ENCODE measurements around the gene GTPBP8.

GTPBP8 gene

GRCh38 chr3:112990672-112991602 is at the start of gene GTPBP8:
Gene GTPBP8 (plus strand): TSS chr3:112990984. CDS start chr3:112991000, 16 bp downstream.
- DNase-seq (ENCODE audit: low spot score in 2 of 2) (peak; percentile 70 to 91), ATAC-seq (peak; percentile 98)
- Mint-ChIP-seq H3K27ac (peak within 1 kb of the TSS; percentile 94), H3K9me3 (no peaks in the 10 kb centered on the region), H3K36me3 (peaks cover 29% of the 10 kb centered on the region), H3K4me1 (peaks cover 53% of the 10 kb centered on the region), H3K4me3 (peak within 1 kb of the TSS; percentile 85)

- no peak overlapping the region for H3K27ac Mint-ChIP-seq
- H3K4me1 Mint-ChIP-seq: no peaks in the 10 kb centered on the region
- H3K36me3 Mint-ChIP-seq: no peaks in the 10 kb centered on the region
- no peak for ATAC-seq
- no peak for DNase-seq (ENCODE audit: low spot score in 2 of 2)
- H3K9me3 Mint-ChIP-seq: peaks cover 2% of the 10 kb centered on the region
- H3K4me3 Mint-ChIP-seq: no peak overlapping the region
Observed at GRCh38 chr3:112948346-112948838, 42.4 kb upstream of the GTPBP8 start.

- peaks cover 6% of the 10 kb centered on the region for H3K36me3 Mint-ChIP-seq
- no peak overlapping the region for H3K27ac Mint-ChIP-seq
Observed at GRCh38 chr3:112956351-112956750, 34.4 kb upstream of the GTPBP8 start.

GRCh38 chr3:112958811-112959560 is 31.8 kb upstream of the GTPBP8 start:
- H3K36me3 Mint-ChIP-seq: peaks cover 6% of the 10 kb centered on the region
- H3K4me1 Mint-ChIP-seq: peaks cover 12% of the 10 kb centered on the region
- peaks cover 13% of the 10 kb centered on the region for H3K9me3 Mint-ChIP-seq
- H3K4me3 Mint-ChIP-seq: peak overlapping the region; percentile 60
- no peak for DNase-seq (ENCODE audit: low spot score in 2 of 2)
- ATAC-seq: peak; percentile 95
- peak overlapping the region; percentile 35 for H3K27ac Mint-ChIP-seq

More at GRCh38 chr3:112956351-112956750, 34.4 kb upstream of the GTPBP8 start:
- Mint-ChIP-seq H3K9me3 (peaks cover 10% of the 10 kb centered on the region), H3K4me1 (peaks cover 12% of the 10 kb centered on the region), H3K4me3 (no peak overlapping the region)
- ATAC-seq (no peak), DNase-seq (ENCODE audit: low spot score in 2 of 2) (no peak)

DNA sequence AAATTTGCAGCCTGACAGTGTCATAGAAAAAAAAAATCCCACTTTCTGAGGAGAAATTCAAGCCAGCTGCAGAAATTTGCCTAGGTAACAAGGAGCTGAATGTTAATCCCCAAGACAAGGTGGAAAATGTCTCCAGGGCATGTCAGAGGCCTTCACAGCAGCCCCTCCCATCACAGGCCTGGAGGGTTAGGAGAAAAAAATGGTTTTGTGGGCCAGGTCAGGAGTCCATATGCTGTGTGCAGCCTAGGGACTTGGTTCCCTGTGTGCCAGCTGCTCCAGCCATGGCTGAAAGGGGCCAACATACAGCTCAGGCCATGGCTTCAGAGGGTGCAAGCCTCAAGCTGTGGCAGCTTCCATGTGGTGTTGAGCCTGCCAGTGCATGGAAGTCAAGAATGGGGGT is 27.1 kb upstream of the GTPBP8 start:
- H3K4me3 Mint-ChIP-seq: no peak overlapping the region
- H3K9me3 Mint-ChIP-seq: peaks cover 11% of the 10 kb centered on the region
- DNase-seq (ENCODE audit: low spot score in 2 of 2): no peak
- peaks cover 5% of the 10 kb centered on the region for H3K36me3 Mint-ChIP-seq
- ATAC-seq: no peak
- H3K4me1 Mint-ChIP-seq: peaks cover 20% of the 10 kb centered on the region
- H3K27ac Mint-ChIP-seq: no peak overlapping the region

DNA sequence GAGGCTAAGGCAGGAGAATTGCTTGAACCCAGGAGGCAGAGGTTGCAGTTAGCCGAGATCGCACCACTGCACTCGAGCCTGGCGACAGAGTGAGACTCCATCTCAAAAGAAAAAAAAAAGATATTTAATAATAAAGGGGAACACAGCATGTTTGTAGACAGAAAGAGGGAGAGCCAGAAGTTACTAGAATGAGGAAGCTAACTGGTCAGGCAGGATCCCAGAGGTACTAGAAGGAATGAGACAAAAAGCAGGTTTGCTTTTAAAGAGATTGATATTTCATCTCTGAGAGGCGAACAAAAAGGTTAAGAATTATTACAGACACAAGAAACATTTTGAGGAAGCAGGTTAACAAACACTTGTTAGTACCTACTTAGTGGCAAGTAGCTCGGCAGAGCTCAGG is 25.1 kb upstream of the GTPBP8 start:
- H3K36me3 Mint-ChIP-seq: peaks cover 5% of the 10 kb centered on the region
- peaks cover 11% of the 10 kb centered on the region for H3K9me3 Mint-ChIP-seq
- H3K27ac Mint-ChIP-seq: no peak overlapping the region
- peaks cover 16% of the 10 kb centered on the region for H3K4me1 Mint-ChIP-seq
- no peak overlapping the region for H3K4me3 Mint-ChIP-seq
- ATAC-seq (no peak), DNase-seq (ENCODE audit: low spot score in 2 of 2) (no peak)

- Mint-ChIP-seq H3K4me3 (peak overlapping the region; percentile 0), H3K36me3 (peaks cover 5% of the 10 kb centered on the region), H3K9me3 (peaks cover 11% of the 10 kb centered on the region), H3K27ac (no peak overlapping the region), H3K4me1 (peaks cover 22% of the 10 kb centered on the region)
- DNase-seq (ENCODE audit: low spot score in 2 of 2) (no peak), ATAC-seq (no peak)
Observed at GRCh38 chr3:112966633-112967032, 24.2 kb upstream of the GTPBP8 start.

DNA sequence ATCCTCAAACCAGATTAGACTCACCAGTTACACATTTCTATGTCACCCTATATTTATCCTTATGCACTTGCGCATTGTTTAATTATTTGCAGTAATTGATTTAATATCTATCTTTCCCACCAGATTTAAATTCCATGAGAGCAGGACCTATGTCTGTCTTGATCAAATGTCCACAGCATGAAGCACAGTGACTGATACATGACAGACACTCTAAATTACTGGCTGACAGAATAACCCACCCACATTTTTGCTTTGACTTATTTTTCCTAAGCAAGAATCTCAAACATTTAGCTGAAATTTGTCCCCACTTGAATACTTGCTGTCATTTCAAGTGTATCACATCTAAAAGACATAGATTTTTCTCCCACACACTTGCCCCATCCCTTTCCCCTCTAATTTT is 23.4 kb upstream of the GTPBP8 start:
- Mint-ChIP-seq H3K36me3 (peaks cover 5% of the 10 kb centered on the region), H3K9me3 (peaks cover 11% of the 10 kb centered on the region), H3K27ac (no peak overlapping the region), H3K4me3 (peak overlapping the region; percentile 0), H3K4me1 (peaks cover 30% of the 10 kb centered on the region)
- DNase-seq (ENCODE audit: low spot score in 2 of 2) (no peak), ATAC-seq (peak; percentile 58)

DNA sequence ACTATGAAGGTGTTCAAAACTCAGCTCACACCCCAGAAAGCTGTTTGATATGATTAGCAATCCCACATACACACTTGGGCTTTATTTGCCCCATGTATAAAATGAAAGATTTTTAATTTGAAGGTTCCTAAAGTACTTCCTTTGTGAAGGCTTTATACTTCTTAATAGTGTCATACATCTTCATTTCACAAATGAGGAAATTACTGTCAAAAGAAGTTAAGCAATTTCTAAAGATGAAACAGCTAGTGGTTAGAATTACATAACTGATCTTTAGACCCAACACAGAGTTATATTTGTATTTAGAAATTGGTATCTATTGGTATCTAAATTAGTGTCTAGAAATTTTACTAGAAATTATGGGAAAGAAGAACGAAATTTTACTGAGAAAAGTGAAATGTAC is 23.0 kb upstream of the GTPBP8 start:
- H3K4me1 Mint-ChIP-seq: peaks cover 32% of the 10 kb centered on the region

DNA sequence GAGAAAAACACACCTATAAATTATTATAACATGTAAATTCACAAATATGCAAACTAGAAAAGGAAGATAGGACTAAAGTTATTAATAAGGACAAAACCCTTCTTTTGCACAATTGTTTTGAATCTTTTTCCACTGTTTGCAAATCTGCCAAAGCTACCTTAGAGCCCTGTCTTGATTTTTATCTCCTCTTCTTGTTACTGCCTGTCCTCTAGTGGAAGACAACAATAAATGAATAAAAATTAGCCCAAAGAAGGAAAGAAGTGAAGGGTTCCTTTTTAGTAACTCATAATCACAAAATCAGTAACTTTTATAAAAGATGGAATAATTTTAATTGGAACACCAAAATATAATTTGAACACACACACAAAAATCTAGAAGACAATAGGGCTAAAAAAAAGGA is 18.6 kb upstream of the GTPBP8 start:
- DNase-seq (ENCODE audit: low spot score in 2 of 2) (no peak), ATAC-seq (no peak)
- H3K36me3 Mint-ChIP-seq: no peaks in the 10 kb centered on the region
- no peaks in the 10 kb centered on the region for H3K9me3 Mint-ChIP-seq
- no peak overlapping the region for H3K27ac Mint-ChIP-seq
- H3K4me1 Mint-ChIP-seq: peaks cover 61% of the 10 kb centered on the region
- H3K4me3 Mint-ChIP-seq: peak overlapping the region; percentile 85

More for the DNA sequence above, 23.0 kb upstream of the GTPBP8 start:
- peak; percentile 51 for ATAC-seq
- DNase-seq (ENCODE audit: low spot score in 2 of 2): no peak
- H3K4me3 Mint-ChIP-seq: no peak overlapping the region
- H3K36me3 Mint-ChIP-seq: peaks cover 5% of the 10 kb centered on the region
- peaks cover 10% of the 10 kb centered on the region for H3K9me3 Mint-ChIP-seq
- no peak overlapping the region for H3K27ac Mint-ChIP-seq

GRCh38 chr3:112973325-112974177 is 17.2 kb upstream of the GTPBP8 start:
- ATAC-seq (peak; percentile 93), DNase-seq (ENCODE audit: low spot score in 2 of 2) (peak in 1 of 2 donors; percentile 65)
- H3K27ac Mint-ChIP-seq: peak overlapping the region; percentile 86
- no peaks in the 10 kb centered on the region for H3K36me3 Mint-ChIP-seq
- peak overlapping the region; percentile 85 for H3K4me3 Mint-ChIP-seq
- H3K9me3 Mint-ChIP-seq: no peaks in the 10 kb centered on the region
- H3K4me1 Mint-ChIP-seq: peaks cover 65% of the 10 kb centered on the region

GRCh38 chr3:112974178-112974517 is 16.6 kb upstream of the GTPBP8 start:
- ATAC-seq (peak; percentile 46), DNase-seq (ENCODE audit: low spot score in 2 of 2) (no peak)
- Mint-ChIP-seq H3K36me3 (no peaks in the 10 kb centered on the region), H3K4me3 (peak overlapping the region; percentile 85), H3K9me3 (no peaks in the 10 kb centered on the region), H3K4me1 (peaks cover 68% of the 10 kb centered on the region), H3K27ac (peak overlapping the region; percentile 86)

- peak within 1 kb of the TSS; percentile 85 for H3K4me3 Mint-ChIP-seq
- ATAC-seq (no peak), DNase-seq (ENCODE audit: low spot score in 2 of 2) (no peak)
- H3K27ac Mint-ChIP-seq: peak within 1 kb of the TSS; percentile 86
- peaks cover 71% of the 10 kb centered on the region for H3K4me1 Mint-ChIP-seq
- H3K36me3 Mint-ChIP-seq: no peaks in the 10 kb centered on the region
- no peaks in the 10 kb centered on the region for H3K9me3 Mint-ChIP-seq
Observed at GRCh38 chr3:112974894-112975293, 15.9 kb upstream of the GTPBP8 start, which contains the start of gene CD200R1. Gene CD200R1 (minus strand): TSS chr3:112975103. CDS start chr3:112974857, 246 bp downstream.

DNA sequence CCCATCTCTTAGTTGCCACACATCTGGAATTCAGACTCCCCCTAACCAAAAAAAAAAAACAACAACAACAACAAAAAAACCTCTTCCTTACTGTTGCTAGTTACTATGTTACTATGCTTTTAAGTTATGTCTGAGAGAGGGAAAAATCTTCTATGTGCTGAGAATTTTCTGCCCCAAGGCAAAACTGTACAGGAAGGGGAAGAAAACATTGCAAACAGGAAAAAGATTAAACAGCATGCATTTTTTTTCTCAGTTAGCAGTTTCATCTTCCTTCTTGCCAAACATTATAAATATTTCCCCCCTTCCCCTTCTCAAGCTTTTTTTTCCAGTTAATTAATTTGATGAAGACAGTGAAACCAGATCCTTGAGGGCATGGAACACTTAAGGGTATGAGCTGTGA is 14.8 kb upstream of the GTPBP8 start:
- ATAC-seq (no peak), DNase-seq (ENCODE audit: low spot score in 2 of 2) (no peak)
- Mint-ChIP-seq H3K36me3 (no peaks in the 10 kb centered on the region), H3K27ac (no peak overlapping the region), H3K4me3 (peak overlapping the region; percentile 85), H3K9me3 (no peaks in the 10 kb centered on the region), H3K4me1 (peaks cover 71% of the 10 kb centered on the region)
